Mammary epithelial cell (primary cell): Measurements from ENCODE around the gene HARS2.

Experiments used
- EZH2 ChIP-seq: IDR thresholded peaks from 2 replicates; pipeline ENCODE4 v1.6.1; 2012; ENCODE audit warnings: low read length, inconsistent platforms, borderline replicate concordance
- TF ChIP-seq, protein P1 (sequence below), 2 donors: IDR thresholded peaks in 1 of 2; conservative IDR thresholded peaks in 1 of 2; 2 replicates each; pipeline ENCODE4 v1.5.1; 2011 to 2012; ENCODE audit warnings: inconsistent platforms in 2 of 2, low read length in 2 of 2, mild to moderate bottlenecking in 2 of 2, control low read depth in 1 of 2, low read depth in 1 of 2; ENCODE audit not compliant: insufficient read depth in 1 of 2; ENCODE audit errors: extremely low read depth in 1 of 2

DNA sequence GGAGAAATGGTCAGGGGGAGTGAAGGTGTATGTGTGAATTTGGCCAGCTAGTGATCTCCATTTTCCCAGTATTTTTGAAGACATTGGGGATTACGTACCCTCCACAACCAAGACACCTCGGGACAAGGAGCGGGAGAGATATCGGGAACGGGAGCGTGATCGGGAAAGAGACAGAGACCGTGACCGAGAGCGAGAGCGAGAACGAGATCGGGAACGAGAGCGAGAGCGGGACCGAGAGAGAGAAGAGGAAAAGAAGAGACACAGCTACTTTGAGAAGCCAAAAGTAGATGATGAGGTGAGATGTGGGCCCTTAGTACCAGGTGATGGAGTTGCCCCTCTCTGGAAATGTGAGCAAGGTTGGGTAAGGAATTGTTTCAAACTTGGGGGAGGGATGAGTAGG is 32.4 kb upstream of the HARS2 start:
- TF ChIP-seq, protein P1, sequence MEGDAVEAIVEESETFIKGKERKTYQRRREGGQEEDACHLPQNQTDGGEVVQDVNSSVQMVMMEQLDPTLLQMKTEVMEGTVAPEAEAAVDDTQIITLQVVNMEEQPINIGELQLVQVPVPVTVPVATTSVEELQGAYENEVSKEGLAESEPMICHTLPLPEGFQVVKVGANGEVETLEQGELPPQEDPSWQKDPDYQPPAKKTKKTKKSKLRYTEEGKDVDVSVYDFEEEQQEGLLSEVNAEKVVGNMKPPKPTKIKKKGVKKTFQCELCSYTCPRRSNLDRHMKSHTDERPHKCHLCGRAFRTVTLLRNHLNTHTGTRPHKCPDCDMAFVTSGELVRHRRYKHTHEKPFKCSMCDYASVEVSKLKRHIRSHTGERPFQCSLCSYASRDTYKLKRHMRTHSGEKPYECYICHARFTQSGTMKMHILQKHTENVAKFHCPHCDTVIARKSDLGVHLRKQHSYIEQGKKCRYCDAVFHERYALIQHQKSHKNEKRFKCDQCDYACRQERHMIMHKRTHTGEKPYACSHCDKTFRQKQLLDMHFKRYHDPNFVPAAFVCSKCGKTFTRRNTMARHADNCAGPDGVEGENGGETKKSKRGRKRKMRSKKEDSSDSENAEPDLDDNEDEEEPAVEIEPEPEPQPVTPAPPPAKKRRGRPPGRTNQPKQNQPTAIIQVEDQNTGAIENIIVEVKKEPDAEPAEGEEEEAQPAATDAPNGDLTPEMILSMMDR (conservative IDR thresholded peaks at IDR 0.05 in 1 of 2, IDR thresholded peaks at IDR 0.05 in 1 of 2; ENCODE audit: extremely low read depth in 1 of 2, insufficient read depth in 1 of 2, low read depth in 1 of 2, low read length in 2 of 2), result no peak
- TF ChIP-seq EZH2, result no peak
